Prostate gland (tissue), 2 donors: ENCODE data around the gene DIPK1C.

Experiments
- POLR2AphosphoS5 ChIP-seq: sonication (generic); formaldehyde crosslinking; IDR thresholded peaks from one replicate; pipeline ENCODE4 v1.6.1; 2017; ENCODE audit warnings: antibody characterized with exemption
- TF ChIP-seq, protein P1 (sequence below), 4 experiments: fragments of 200-600 bp in 2 of 4; fragments of 450-650 bp in 2 of 4; sonication (generic) in 2 of 4; IDR thresholded peaks; 1 replicate in 3 of 4; 2 replicates in 1 of 4; pipeline ENCODE4 v1.5.1; 2016 to 2019; ENCODE audit warnings: antibody characterized with exemption in 4 of 4, mild to moderate bottlenecking in 2 of 4, moderate library complexity in 2 of 4

DNA sequence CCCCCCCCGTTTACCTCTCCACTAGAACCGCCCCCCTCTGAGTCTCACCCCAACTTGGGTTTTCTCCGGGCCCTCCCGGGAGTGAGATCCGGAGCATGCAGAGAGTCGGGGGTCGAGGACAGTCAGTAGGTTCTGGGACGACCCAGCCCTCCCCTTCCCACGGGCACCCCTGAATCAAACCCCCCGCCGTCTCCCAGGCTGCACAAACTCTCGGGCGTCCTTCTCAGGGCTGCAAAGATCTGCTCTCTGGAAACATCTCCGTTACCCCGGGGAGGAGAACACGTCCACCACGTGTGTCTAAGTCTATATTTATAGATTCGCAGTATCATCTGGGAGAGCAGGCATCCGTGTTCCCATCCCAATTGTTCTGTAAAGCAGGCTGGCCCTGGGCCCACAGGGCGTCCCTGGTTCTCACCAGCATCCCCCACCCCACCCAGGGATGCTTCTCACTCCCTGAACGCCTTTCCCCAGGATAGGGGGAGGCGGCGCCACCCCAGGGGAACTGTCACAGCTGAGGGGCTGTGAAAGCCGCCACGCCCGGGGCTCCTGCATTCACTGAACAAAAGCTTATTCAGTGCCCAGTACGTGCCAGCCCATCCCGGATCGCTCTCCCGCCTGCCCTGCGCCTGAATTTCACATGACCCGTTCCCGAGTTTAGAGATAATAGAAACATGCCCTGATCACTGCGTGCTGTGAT lies 765 bp upstream of the DIPK1C start:
- TF ChIP-seq, protein P1, sequence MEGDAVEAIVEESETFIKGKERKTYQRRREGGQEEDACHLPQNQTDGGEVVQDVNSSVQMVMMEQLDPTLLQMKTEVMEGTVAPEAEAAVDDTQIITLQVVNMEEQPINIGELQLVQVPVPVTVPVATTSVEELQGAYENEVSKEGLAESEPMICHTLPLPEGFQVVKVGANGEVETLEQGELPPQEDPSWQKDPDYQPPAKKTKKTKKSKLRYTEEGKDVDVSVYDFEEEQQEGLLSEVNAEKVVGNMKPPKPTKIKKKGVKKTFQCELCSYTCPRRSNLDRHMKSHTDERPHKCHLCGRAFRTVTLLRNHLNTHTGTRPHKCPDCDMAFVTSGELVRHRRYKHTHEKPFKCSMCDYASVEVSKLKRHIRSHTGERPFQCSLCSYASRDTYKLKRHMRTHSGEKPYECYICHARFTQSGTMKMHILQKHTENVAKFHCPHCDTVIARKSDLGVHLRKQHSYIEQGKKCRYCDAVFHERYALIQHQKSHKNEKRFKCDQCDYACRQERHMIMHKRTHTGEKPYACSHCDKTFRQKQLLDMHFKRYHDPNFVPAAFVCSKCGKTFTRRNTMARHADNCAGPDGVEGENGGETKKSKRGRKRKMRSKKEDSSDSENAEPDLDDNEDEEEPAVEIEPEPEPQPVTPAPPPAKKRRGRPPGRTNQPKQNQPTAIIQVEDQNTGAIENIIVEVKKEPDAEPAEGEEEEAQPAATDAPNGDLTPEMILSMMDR (IDR thresholded peaks at IDR 0.05): no peak
- TF ChIP-seq POLR2AphosphoS5: no peak
